Karpas-422 (cell line): ENCODE results near the gene MYL6B. TPM values are rescaled to one million over a fixed set of nuclear protein-coding genes. Genes with fewer than 3 reads are reported as not detected.

Experiments
- DNase-seq: peaks from one replicate; pipeline ENCODE4 v3.0.0-alpha.2; 2015
- H2AFZ ChIP-seq: fragments of 200-600 bp; sonication (generic); 2 replicates; pipeline ENCODE4 v1.6.1; 2014; ENCODE audit warnings: antibody characterized with exemption, low read length, mixed read lengths
- H3K27ac ChIP-seq: fragments of 200-600 bp; sonication (generic); 2 replicates; pipeline ENCODE4 v1.5.1; 2014; ENCODE audit warnings: mild to moderate bottlenecking, low read length, moderate library complexity
- H3K27me3 ChIP-seq: fragments of 200-600 bp; sonication (generic); 2 replicates; pipeline ENCODE4 v1.6.1; 2014; ENCODE audit warnings: low read length, mixed read lengths
- H3K36me3 ChIP-seq: fragments of 200-600 bp; sonication (generic); 2 replicates; pipeline ENCODE4 v1.6.1; 2014; ENCODE audit warnings: low read length, mixed read lengths; ENCODE audit not compliant: insufficient read depth
- H3K4me1 ChIP-seq: fragments of 200-600 bp; sonication (generic); 2 replicates; pipeline ENCODE4 v1.6.1; 2014; ENCODE audit warnings: mild to moderate bottlenecking, low read length, mixed read lengths
- H3K4me2 ChIP-seq: fragments of 200-600 bp; sonication (generic); 2 replicates; pipeline ENCODE4 v1.6.1; 2014; ENCODE audit warnings: low read length, low read depth, mild to moderate bottlenecking; ENCODE audit not compliant: poor library complexity, severe bottlenecking
- H3K4me3 ChIP-seq: fragments of 200-600 bp; sonication (generic); 2 replicates; pipeline ENCODE4 v1.5.1; 2014; ENCODE audit warnings: mild to moderate bottlenecking, antibody characterized with exemption, low read length, mixed read lengths
- H3K79me2 ChIP-seq: fragments of 200-600 bp; sonication (generic); 2 replicates; pipeline ENCODE4 v1.6.1; 2014; ENCODE audit warnings: mild to moderate bottlenecking, low read length, mixed read lengths
- H3K9ac ChIP-seq: fragments of 200-600 bp; sonication (generic); 2 replicates; pipeline ENCODE4 v1.6.0; 2014; ENCODE audit warnings: low read length
- H3K9me2 ChIP-seq: fragments of 200-600 bp; sonication (generic), shearing (Covaris generic); replicated peaks from 2 replicates; pipeline ENCODE4 v1.6.0; 2014; ENCODE audit warnings: mild to moderate bottlenecking, low read length, moderate library complexity; ENCODE audit not compliant: insufficient read depth
- H3K9me3 ChIP-seq: fragments of 300-700, 200-600 bp; sonication (generic); 2 replicates; pipeline ENCODE4 v1.6.1; 2014; ENCODE audit warnings: low read length, mixed read lengths
- H4K20me1 ChIP-seq: fragments of 200-600 bp; sonication (generic); 2 replicates; pipeline ENCODE4 v1.6.1; 2014; ENCODE audit warnings: mild to moderate bottlenecking, antibody characterized with exemption, low read length, low read depth; ENCODE audit not compliant: insufficient read depth
- total RNA-seq: library from RNA; depleted of rRNA; stranded (reverse); fragments of >200 nt; shearing (Covaris generic); gene quantifications from 2 replicates; pipeline ENCODE4 v1.2.3, GENCODE V29; 2014; ENCODE audit warnings: low replicate concordance

Gene MYL6B
- total RNA-seq, 1 experiment from 2014 or later: 33.1 TPM

DNA sequence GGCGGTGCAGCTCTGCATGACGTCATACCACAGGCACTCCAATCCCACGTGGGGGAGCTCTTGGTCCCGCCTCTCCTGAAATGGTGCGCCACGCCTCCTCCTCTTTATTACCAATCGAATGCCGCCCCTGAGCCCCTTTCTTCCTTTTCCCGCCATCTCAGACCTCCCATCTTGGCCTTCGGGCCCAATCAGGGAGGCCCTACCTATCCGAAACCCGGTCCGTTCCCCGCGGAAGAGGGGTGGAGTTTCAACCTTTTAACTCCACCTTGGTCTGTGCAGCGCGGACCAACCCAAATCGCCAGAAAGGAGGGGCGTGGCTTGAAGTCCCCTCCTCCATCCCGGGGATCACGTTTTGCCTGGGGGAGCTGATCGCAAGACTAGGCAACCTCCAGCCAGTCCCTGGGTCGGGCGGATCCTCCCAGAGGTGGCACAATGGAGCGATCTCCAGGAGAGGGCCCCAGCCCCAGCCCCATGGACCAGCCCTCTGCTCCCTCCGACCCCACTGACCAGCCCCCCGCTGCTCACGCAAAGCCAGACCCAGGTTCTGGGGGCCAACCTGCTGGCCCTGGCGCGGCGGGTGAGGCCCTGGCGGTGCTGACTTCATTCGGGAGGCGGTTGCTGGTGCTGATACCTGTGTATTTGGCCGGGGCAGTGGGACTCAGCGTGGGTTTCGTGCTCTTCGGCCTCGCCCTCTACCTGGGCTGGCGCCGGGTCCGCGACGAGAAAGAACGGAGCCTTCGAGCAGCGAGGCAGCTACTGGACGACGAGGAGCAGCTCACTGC, 24.3 kb upstream of the MYL6B start, which contains the start of gene ESYT1:
TSS of gene ESYT1 (plus strand) at position 380 of the 782 bp plus-strand sequence. CDS start at position 433, 53 bp downstream.
- Histone ChIP-seq H3K79me2 (peaks cover 27% of the 10 kb centered on the region), H3K4me2 (peak within 1 kb of the TSS; percentile 90), H3K36me3 (peaks cover 19% of the 10 kb centered on the region), H3K4me3 (peak within 1 kb of the TSS; percentile 73), H3K9me3 (no peaks in the 10 kb centered on the region), H4K20me1 (no peaks in the 10 kb centered on the region), H3K9me2 (no peaks in the 10 kb centered on the region), H3K27me3 (no peaks in the 10 kb centered on the region), H3K4me1 (peaks cover 28% of the 10 kb centered on the region), H3K9ac (peak within 1 kb of the TSS; percentile 82), H3K27ac (peak within 1 kb of the TSS; percentile 88), H2AFZ (no peak within 1 kb of the TSS)
- DNase-seq: peak; percentile 100

DNA sequence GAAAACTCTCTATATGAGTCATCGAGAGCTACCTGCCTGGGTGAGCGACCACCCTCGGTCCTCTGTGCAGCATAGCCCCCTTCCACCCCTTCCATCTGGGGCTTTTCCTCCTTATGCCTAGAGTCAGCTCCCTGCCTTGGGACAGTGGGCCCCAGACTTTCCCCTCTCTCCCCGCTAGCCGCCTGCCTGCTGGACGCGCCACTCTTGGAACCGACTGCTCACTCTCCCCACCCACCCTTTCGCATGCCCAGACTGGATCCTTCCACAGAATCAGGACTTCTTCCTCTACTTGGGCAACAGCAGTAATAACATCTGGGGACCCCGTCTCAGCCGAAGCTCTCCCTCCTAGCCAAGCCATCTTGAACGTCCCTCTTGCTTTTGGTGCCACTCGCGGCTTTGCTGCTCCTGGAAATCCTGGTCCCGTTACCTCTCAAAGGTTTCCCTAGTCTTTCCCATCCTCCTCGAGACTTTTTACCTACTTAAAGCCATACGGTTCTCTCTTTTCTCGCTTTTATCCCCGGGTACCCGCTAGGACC, 23.6 kb upstream of the MYL6B start:
- no peaks in the 10 kb centered on the region for H3K27me3 ChIP-seq
- peak overlapping the region; percentile 13; the same call in 1 of the 2 replicates for H3K27ac ChIP-seq
- DNase-seq: peak; percentile 61
- H3K9me2 ChIP-seq: no peaks in the 10 kb centered on the region
- peaks cover 23% of the 10 kb centered on the region for H3K36me3 ChIP-seq
- peaks cover 28% of the 10 kb centered on the region for H3K4me1 ChIP-seq
- peaks cover 26% of the 10 kb centered on the region for H3K79me2 ChIP-seq
- no peaks in the 10 kb centered on the region for H4K20me1 ChIP-seq
- no peaks in the 10 kb centered on the region for H3K9me3 ChIP-seq
- no peak overlapping the region for H2AFZ ChIP-seq
- peak overlapping the region; percentile 82 for H3K9ac ChIP-seq
- H3K4me3 ChIP-seq: peak overlapping the region; percentile 73
- peak overlapping the region; percentile 87 for H3K4me2 ChIP-seq

DNA sequence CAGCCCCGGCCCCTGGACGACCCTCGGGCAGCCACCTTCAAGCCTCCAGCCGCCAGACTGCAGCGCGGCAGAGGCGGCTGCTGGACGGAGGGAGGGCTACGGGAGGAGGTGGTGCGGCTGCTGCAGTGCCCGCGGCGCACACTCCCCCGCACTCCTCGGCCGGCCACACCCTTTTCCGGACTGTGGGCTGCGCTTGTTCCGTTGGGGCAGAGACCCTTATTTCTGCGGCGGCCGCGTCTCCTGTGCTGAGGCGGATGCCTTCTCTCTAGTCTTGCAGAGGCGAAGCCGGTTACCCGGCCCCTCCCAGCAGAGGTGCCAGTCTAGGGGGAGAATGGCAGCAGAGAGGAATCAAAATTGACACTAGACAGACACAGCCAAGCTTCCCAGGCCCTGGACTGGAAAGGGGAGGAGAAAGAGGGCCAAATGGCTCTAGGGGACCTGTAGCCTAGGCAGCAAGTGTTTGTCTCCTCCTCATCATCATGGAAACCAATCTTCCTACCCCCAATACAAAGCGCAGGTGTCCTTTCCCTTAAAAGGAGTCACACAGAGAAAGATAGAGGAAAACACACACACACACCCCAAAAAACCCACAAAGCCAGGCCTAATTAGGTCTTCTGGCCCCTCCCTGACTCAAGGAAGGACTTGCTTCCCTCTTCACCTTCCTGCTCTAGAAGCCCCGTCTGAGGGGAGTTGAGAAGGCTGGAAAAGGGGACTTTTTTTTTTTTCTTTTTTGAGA, 23.0 kb upstream of the MYL6B start:
- peaks cover 23% of the 10 kb centered on the region for H3K79me2 ChIP-seq
- peak overlapping the region; percentile 82 for H3K9ac ChIP-seq
- H3K27me3 ChIP-seq: no peaks in the 10 kb centered on the region
- peaks cover 28% of the 10 kb centered on the region for H3K36me3 ChIP-seq
- H3K9me3 ChIP-seq: no peaks in the 10 kb centered on the region
- peak overlapping the region; percentile 73 for H3K4me3 ChIP-seq
- no peaks in the 10 kb centered on the region for H4K20me1 ChIP-seq
- peak overlapping the region; percentile 13; the same call in 1 of the 2 replicates for H3K27ac ChIP-seq
- peaks cover 28% of the 10 kb centered on the region for H3K4me1 ChIP-seq
- H2AFZ ChIP-seq: no peak overlapping the region
- H3K4me2 ChIP-seq: peak overlapping the region; percentile 87
- H3K9me2 ChIP-seq: no peaks in the 10 kb centered on the region
- DNase-seq: peak; percentile 84

DNA sequence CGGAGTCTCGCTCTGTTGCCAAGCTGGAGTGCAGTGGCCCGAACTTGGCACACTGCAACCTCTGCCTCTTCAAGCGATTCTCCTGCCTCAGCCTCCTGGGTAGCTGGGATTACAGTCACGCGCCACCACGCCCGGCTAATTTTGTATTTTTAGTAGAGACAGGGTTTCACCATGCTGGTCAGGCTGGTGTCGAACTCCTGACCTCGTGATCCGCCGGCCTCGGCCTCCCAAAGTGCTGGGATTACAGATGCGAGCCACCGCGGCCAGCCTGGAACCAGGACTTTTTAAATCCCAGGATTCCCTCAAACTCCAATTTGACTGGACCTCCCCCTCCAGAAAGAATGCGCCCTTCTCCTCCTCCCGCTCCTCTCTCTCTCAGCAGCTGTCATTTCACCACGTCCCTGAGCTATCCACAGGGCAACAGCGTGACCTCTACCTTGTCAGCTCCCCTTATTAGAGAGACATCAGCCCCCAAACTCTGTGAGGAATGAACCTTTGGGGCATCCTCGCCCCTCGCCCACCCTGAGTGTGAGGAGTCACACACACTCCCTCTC, 22.4 kb upstream of the MYL6B start:
- Histone ChIP-seq H3K4me1 (peaks cover 28% of the 10 kb centered on the region), H3K9me2 (no peaks in the 10 kb centered on the region), H3K4me3 (peak overlapping the region; percentile 73), H3K27ac (no peak overlapping the region), H3K9ac (peak overlapping the region; percentile 82), H3K27me3 (no peaks in the 10 kb centered on the region), H2AFZ (no peak overlapping the region), H3K79me2 (peaks cover 23% of the 10 kb centered on the region), H4K20me1 (no peaks in the 10 kb centered on the region), H3K9me3 (no peaks in the 10 kb centered on the region), H3K36me3 (peaks cover 29% of the 10 kb centered on the region), H3K4me2 (peak overlapping the region; percentile 87)
- no peak for DNase-seq

DNA sequence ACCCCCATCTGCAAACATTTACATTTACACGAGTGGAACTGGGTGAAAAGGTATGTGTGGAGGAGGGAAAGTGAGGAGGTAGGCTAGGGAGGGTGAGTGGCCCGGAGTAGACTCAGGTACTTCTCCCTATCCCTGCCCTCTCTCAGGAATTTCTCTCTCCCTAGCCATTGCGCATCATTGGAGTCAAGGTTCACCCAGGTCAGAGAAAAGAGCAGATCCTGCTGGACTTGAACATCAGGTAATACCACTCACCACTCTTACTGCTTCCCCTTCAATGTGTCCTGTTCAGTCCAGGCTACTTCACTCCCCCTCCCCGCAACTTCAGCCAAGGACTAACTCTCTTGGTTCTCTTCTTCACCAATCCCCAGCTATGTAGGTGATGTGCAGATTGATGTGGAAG, 21.5 kb upstream of the MYL6B start:
- no peak overlapping the region for H3K4me2 ChIP-seq
- no peak overlapping the region for H3K27ac ChIP-seq
- no peaks in the 10 kb centered on the region for H3K9me2 ChIP-seq
- peaks cover 23% of the 10 kb centered on the region for H3K79me2 ChIP-seq
- H3K4me1 ChIP-seq: peaks cover 24% of the 10 kb centered on the region
- no peaks in the 10 kb centered on the region for H3K9me3 ChIP-seq
- peaks cover 29% of the 10 kb centered on the region for H3K36me3 ChIP-seq
- H4K20me1 ChIP-seq: no peaks in the 10 kb centered on the region
- H3K4me3 ChIP-seq: no peak overlapping the region
- H2AFZ ChIP-seq: no peak overlapping the region
- no peak for DNase-seq
- no peaks in the 10 kb centered on the region for H3K27me3 ChIP-seq
- H3K9ac ChIP-seq: no peak overlapping the region

DNA sequence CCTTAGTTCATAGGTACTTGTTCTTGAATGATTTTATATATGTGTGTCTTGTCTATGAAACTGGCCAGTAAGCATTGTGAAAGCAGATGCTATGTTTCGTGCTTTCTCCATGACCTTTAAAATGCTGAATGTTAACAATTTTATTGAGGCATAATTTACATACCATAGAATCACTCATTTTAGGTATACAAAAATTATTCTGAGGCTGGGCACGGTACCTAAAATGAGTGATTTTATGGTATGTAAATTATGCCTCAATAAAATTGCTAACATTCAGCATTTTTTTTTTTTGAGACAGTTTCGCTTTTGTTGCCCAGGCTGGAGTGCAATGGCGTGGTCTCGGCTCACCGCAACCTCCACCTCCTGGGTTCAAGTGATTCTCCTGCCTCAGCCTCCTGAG, 17.5 kb upstream of the MYL6B start:
- Histone ChIP-seq H3K9me3 (no peaks in the 10 kb centered on the region), H3K9me2 (no peaks in the 10 kb centered on the region), H3K9ac (no peak overlapping the region), H3K27me3 (no peaks in the 10 kb centered on the region), H3K4me3 (no peak overlapping the region), H3K4me2 (no peak overlapping the region), H3K36me3 (peaks cover 38% of the 10 kb centered on the region), H4K20me1 (no peaks in the 10 kb centered on the region), H3K79me2 (peaks cover 8% of the 10 kb centered on the region), H3K4me1 (no peaks in the 10 kb centered on the region; the same call in none of the 2 replicates), H2AFZ (no peak overlapping the region), H3K27ac (no peak overlapping the region)
- DNase-seq: no peak

DNA sequence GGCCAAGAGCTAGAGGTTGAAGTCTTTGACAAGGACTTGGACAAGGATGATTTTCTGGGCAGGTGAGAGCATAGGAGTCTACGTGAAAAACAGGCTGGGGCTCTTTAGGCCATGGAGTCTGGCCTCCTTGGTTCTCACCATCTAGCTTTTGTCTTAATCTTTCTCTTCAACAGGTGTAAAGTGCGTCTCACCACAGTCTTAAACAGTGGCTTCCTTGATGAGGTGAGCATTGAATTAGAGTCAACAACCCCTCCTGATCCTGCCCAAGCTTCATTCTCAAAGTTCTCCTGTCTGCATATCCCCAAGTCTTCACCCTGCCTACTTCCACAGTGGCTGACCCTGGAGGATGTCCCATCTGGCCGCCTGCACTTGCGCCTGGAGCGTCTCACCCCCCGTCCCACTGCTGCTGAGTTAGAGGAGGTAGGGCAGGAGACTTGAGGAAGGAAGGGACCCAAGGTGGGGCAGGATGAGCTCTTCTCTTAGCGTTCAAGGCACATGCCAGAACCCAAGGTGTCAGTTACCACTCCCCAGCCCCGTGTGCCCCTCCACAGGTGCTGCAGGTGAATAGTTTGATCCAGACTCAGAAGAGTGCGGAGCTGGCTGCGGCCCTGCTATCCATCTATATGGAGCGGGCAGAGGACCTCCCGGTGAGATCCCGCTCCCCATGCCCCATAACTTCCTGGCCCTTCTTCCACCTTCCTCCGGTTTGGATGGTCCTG, 14.4 kb upstream of the MYL6B start:
- H3K9me3 ChIP-seq: no peaks in the 10 kb centered on the region
- no peaks in the 10 kb centered on the region for H3K4me1 ChIP-seq
- no peak for DNase-seq
- H3K9ac ChIP-seq: no peak overlapping the region
- no peaks in the 10 kb centered on the region for H3K79me2 ChIP-seq
- H3K27ac ChIP-seq: no peak overlapping the region
- H2AFZ ChIP-seq: no peak overlapping the region
- H3K9me2 ChIP-seq: no peaks in the 10 kb centered on the region
- H3K36me3 ChIP-seq: peaks cover 29% of the 10 kb centered on the region; the same call in 1 of the 2 replicates
- H3K27me3 ChIP-seq: no peaks in the 10 kb centered on the region
- H3K4me3 ChIP-seq: no peak overlapping the region
- no peaks in the 10 kb centered on the region for H4K20me1 ChIP-seq
- no peak overlapping the region for H3K4me2 ChIP-seq
